Esophagus squamous epithelium (tissue), 4 donors: ENCODE measurements around the gene CATSPERE.

Source experiments
- POLR2A ChIP-seq, 4 donors: fragments of 450-650 bp; IDR thresholded peaks; one replicate each; pipeline ENCODE4 v1.6.1; 2017; ENCODE audit warnings: antibody characterized with exemption in 4 of 4, mild to moderate bottlenecking in 4 of 4, moderate library complexity in 3 of 4
- TF ChIP-seq, protein P1 (sequence below), 6 experiments: fragments of 450-650 bp in 4 of 6; fragments of 200-600 bp in 2 of 6; sonication (generic) in 2 of 6; IDR thresholded peaks; one replicate each; pipeline ENCODE4 v1.5.1; 2016 to 2019; ENCODE audit warnings: antibody characterized with exemption in 6 of 6, mild to moderate bottlenecking in 4 of 6, moderate library complexity in 4 of 6

GRCh38 chr1:244429818-244430217, 31.3 kb upstream of the CATSPERE start:
- TF ChIP-seq, protein P1, sequence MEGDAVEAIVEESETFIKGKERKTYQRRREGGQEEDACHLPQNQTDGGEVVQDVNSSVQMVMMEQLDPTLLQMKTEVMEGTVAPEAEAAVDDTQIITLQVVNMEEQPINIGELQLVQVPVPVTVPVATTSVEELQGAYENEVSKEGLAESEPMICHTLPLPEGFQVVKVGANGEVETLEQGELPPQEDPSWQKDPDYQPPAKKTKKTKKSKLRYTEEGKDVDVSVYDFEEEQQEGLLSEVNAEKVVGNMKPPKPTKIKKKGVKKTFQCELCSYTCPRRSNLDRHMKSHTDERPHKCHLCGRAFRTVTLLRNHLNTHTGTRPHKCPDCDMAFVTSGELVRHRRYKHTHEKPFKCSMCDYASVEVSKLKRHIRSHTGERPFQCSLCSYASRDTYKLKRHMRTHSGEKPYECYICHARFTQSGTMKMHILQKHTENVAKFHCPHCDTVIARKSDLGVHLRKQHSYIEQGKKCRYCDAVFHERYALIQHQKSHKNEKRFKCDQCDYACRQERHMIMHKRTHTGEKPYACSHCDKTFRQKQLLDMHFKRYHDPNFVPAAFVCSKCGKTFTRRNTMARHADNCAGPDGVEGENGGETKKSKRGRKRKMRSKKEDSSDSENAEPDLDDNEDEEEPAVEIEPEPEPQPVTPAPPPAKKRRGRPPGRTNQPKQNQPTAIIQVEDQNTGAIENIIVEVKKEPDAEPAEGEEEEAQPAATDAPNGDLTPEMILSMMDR (IDR thresholded peaks at IDR 0.05), result no peak
- no peak for TF ChIP-seq POLR2A (IDR thresholded peaks at IDR 0.05)
